PFSK-1 (cell line): ENCODE data around the gene LIFR.

Experiments used
- FOXP2 ChIP-seq: optimal IDR thresholded peaks from 2 replicates; pipeline ENCODE3; 2011; ENCODE audit warnings: borderline replicate concordance, control low read depth, inconsistent platforms; ENCODE audit not compliant: insufficient read depth; ENCODE audit errors: extremely low read length, extremely low read depth
- POLR2AphosphoS5 ChIP-seq: IDR thresholded peaks from 2 replicates; pipeline ENCODE4 v1.6.1; 2012; ENCODE audit warnings: low read depth, mild to moderate bottlenecking, control low read depth, low read length, moderate library complexity
- SIN3A ChIP-seq: IDR thresholded peaks from 2 replicates; pipeline ENCODE4 v1.6.1; 2012; ENCODE audit warnings: mild to moderate bottlenecking, low read length, moderate library complexity, borderline replicate concordance; ENCODE audit not compliant: insufficient read depth
- TAF1 ChIP-seq: IDR thresholded peaks from 2 replicates; pipeline ENCODE4 v1.6.1; 2012; ENCODE audit warnings: low read length, control low read depth, borderline replicate concordance; ENCODE audit not compliant: insufficient read depth
- TF ChIP-seq, protein P1 (sequence below), 2 experiments: IDR thresholded peaks; 2 replicates each; pipeline versions ENCODE4 v1.6.1 to v1.8.0; 2011 to 2012; ENCODE audit warnings: low read depth in 2 of 2, low read length in 2 of 2, control low read depth in 1 of 2, inconsistent platforms in 1 of 2, mild to moderate bottlenecking in 1 of 2, moderate library complexity in 1 of 2; ENCODE audit not compliant: insufficient read depth in 1 of 2

LIFR gene

DNA sequence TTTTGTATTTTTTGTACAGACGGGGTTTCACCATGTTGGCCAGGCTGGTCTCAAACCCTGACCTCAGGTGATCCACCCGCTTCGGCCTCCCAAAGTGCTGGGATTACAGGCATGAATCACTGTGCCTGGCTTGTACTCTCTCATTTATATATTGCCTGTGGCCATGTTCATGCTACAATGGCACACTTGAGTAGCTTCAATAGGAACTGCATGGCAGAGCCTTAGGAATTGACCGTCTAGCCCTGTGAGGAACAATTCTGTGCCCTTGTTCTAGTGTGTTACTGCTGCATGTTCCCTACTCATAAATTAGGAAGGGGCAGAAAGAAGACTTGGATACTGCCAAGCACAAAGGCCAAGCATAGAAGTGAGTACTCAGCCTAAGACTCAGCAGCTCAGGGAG, 104.2 kb downstream of the LIFR start:
- TF ChIP-seq, protein P1, sequence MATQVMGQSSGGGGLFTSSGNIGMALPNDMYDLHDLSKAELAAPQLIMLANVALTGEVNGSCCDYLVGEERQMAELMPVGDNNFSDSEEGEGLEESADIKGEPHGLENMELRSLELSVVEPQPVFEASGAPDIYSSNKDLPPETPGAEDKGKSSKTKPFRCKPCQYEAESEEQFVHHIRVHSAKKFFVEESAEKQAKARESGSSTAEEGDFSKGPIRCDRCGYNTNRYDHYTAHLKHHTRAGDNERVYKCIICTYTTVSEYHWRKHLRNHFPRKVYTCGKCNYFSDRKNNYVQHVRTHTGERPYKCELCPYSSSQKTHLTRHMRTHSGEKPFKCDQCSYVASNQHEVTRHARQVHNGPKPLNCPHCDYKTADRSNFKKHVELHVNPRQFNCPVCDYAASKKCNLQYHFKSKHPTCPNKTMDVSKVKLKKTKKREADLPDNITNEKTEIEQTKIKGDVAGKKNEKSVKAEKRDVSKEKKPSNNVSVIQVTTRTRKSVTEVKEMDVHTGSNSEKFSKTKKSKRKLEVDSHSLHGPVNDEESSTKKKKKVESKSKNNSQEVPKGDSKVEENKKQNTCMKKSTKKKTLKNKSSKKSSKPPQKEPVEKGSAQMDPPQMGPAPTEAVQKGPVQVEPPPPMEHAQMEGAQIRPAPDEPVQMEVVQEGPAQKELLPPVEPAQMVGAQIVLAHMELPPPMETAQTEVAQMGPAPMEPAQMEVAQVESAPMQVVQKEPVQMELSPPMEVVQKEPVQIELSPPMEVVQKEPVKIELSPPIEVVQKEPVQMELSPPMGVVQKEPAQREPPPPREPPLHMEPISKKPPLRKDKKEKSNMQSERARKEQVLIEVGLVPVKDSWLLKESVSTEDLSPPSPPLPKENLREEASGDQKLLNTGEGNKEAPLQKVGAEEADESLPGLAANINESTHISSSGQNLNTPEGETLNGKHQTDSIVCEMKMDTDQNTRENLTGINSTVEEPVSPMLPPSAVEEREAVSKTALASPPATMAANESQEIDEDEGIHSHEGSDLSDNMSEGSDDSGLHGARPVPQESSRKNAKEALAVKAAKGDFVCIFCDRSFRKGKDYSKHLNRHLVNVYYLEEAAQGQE (IDR thresholded peaks at IDR 0.05; ENCODE audit: insufficient read depth in 1 of 2, low read depth in 2 of 2, low read length in 2 of 2): no peak
- no peak for TF ChIP-seq POLR2AphosphoS5
- TF ChIP-seq SIN3A: no peak
- no peak for TF ChIP-seq TAF1
- no peak for TF ChIP-seq FOXP2

DNA sequence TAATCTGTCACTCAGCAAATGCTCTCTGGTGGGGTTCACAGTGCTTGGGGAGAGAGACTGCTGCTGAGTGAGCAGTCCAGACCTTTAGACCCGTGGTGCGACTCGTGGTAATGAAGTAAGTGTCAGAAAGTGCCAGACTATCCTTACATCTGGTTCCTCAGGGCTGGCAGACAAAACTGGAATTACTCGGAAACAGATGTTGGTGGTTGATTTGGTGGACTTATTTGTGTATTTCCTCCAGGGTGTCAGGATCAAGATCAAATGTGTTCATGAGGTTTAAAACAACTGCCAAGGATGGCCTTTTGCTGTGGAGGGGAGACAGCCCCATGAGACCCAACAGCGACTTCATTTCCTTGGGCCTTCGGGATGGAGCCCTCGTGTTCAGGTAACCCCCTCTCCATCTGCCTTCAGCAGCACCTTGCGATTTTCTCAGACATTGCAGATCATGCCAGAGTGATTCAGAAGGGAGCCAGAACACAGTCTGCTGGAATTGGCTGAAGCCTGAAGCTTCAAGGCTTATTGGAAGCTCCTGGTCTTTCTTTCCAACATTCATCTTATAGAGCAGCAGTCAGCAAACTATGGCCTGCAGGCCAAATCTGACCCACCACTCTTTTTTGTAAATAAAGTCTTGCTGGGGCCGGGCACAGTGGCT, 105.2 kb downstream of the LIFR start:
- no peak for TF ChIP-seq POLR2AphosphoS5
- TF ChIP-seq SIN3A: no peak
- TF ChIP-seq FOXP2: no peak
- TF ChIP-seq TAF1: no peak
- TF ChIP-seq, protein P1 (IDR thresholded peaks at IDR 0.05; ENCODE audit: insufficient read depth in 1 of 2, low read depth in 2 of 2, low read length in 2 of 2): no peak

DNA sequence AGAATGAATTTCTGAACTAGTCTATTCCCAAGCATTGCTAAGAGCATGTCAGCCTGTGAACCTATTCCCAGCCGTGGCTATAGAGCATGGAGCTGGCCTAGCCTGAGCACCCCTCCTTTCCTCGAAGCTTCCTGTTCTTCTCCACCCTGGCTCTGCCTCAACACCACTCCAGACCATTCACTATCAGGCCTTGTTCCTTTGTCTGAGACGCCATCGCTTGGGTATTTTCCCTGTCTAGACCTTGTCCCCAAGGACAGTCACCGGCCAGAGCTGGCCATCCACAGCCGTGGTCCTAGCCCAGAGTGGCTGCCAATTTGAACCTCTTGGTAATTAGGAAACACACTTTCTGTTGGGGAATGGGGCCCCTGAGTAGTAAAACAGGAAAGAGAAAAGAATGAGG, 105.8 kb downstream of the LIFR start:
- TF ChIP-seq, protein P1 (IDR thresholded peaks at IDR 0.05; ENCODE audit: insufficient read depth in 1 of 2, low read depth in 2 of 2, low read length in 2 of 2): no peak
- no peak for TF ChIP-seq POLR2AphosphoS5
- no peak for TF ChIP-seq TAF1
- TF ChIP-seq SIN3A: no peak
- no peak for TF ChIP-seq FOXP2

DNA sequence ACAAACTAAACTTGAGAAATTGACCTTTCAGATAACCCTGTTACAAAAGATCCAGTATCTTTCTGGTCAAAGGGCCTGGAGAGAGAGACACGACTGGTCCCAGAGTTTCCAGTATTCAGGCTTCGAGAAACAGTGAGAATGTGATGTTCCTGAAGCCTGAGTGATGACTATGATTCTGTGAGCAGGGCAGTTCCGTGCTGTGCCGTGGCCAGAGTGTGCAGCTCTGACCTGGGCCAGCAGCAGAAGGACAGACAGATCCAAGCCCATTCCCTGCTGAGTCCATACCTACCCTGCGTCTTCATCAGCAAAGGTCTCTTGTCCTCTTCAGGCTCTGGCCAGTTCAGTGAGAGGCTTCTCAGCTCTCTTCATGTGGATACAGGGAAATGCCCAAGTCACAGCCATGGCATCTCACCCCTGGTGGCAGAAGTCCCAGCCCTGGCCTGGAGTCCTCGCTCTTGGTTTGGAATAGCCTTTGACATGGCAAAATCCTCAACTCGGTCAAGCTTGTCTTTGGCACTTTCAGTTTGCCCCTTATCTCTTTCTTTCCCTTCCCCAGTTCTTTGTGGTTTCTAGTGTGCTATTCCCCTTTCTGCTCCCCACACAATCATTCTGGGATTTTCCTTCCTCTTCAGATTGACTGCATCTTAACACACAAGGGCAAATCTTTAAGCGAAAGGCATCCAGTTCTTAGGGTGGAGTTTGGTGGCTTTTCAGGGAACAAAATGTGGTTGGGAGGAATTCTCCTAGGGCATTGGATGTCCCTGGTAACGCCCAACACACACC, 107.7 kb downstream of the LIFR start:
- no peak for TF ChIP-seq TAF1
- no peak for TF ChIP-seq POLR2AphosphoS5
- TF ChIP-seq, protein P1 (IDR thresholded peaks at IDR 0.05; ENCODE audit: insufficient read depth in 1 of 2, low read depth in 2 of 2, low read length in 2 of 2): no peak
- TF ChIP-seq SIN3A: no peak
- TF ChIP-seq FOXP2: no peak
